ENCODE data around the gene NELL1. TPM values are rescaled to one million over a fixed set of nuclear protein-coding genes. Genes with fewer than 3 reads are reported as not detected.
A peak's percentile ranks its signal among the peaks of the same experiment; 100 is the strongest.

The NELL1 gene
- under 1 TPM; 0.04 to 0.08 TPM for polyA plus RNA-seq

GRCh38 chr11:20668844-20669819 lies at the start of gene NELL1:
TSS of gene NELL1 (plus strand) at chr11:20669586.
- WGBS, 2 donors, result 1 to 2% methylated on average over 71 to 93 of the region's 93 CpGs
- Histone ChIP-seq H3K27me3 (ENCODE audit: control insufficient read depth in 1 of 2, insufficient read depth in 2 of 2, low read length in 2 of 2) (peaks cover 6 to 25% of the 10 kb centered on the region in 2 donors), H3K4me3 (ENCODE audit: low read depth in 1 of 2, low read length in 2 of 2) (peak within 1 kb of the TSS; percentile 10 to 39)

GRCh38 chr11:20620988-20621387 lies 48.4 kb upstream of the NELL1 start:
- no peaks in the 10 kb centered on the region for H3K4me1 ChIP-seq (ENCODE audit: control insufficient read depth in 2 of 2, insufficient read depth in 2 of 2, low read length in 1 of 2)
- no peak overlapping the region for H3K4me3 ChIP-seq (ENCODE audit: low read depth in 1 of 2, low read length in 2 of 2)
- no peaks in the 10 kb centered on the region for H3K9me3 ChIP-seq (ENCODE audit: control insufficient read depth in 2 of 2, insufficient read depth in 1 of 2, low read depth in 1 of 2, low read length in 1 of 2)
- no peaks in the 10 kb centered on the region for H3K36me3 ChIP-seq (ENCODE audit: control insufficient read depth in 2 of 2, insufficient read depth in 2 of 2, low read length in 1 of 2)
- no peaks in the 10 kb centered on the region for H3K27me3 ChIP-seq (ENCODE audit: control insufficient read depth in 1 of 2, insufficient read depth in 2 of 2, low read length in 2 of 2)
- no peak overlapping the region for H3K27ac ChIP-seq (ENCODE audit: low read depth in 2 of 2, low read length in 1 of 2)
- WGBS, 2 donors, result 63 to 73% methylated on average over 2 of the region's 2 CpGs

More at GRCh38 chr11:20668844-20669819, at the start of gene NELL1:
- Histone ChIP-seq H3K4me1 (ENCODE audit: control insufficient read depth in 2 of 2, insufficient read depth in 2 of 2, low read length in 1 of 2) (peaks cover 4 to 11% of the 10 kb centered on the region in 2 donors), H3K36me3 (ENCODE audit: control insufficient read depth in 2 of 2, insufficient read depth in 2 of 2, low read length in 1 of 2) (no peaks in the 10 kb centered on the region), H3K27ac (ENCODE audit: low read depth in 2 of 2, low read length in 1 of 2) (no peak within 1 kb of the TSS), H3K9me3 (ENCODE audit: control insufficient read depth in 2 of 2, insufficient read depth in 1 of 2, low read depth in 1 of 2, low read length in 1 of 2) (no peaks in the 10 kb centered on the region)

DNA sequence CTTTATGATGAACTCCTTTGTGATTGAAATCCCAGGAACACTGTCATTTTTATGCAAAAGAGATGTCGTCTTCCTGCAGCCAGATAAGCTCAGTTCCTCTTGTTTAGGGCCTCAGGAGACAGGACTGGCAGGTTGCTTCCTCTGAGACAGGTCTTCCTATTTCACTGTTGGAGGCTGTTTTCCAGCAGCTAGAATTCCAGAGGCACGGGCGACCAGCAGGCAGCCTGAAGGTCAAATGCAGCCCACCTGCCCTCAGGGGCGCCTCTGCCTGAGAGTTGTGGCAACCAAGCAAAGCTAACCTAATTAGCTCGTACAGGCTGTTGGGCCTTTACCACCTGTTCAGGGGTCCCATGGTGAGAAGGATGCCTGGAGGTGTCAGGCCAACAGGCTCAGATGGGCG lies 47.7 kb upstream of the NELL1 start:
- no peak overlapping the region for H3K27ac ChIP-seq (ENCODE audit: low read depth in 2 of 2, low read length in 1 of 2)
- no peak overlapping the region for H3K4me3 ChIP-seq (ENCODE audit: low read depth in 1 of 2, low read length in 2 of 2)
- H3K4me1 ChIP-seq (ENCODE audit: control insufficient read depth in 2 of 2, insufficient read depth in 2 of 2, low read length in 1 of 2), result no peaks in the 10 kb centered on the region
- no peaks in the 10 kb centered on the region for H3K36me3 ChIP-seq (ENCODE audit: control insufficient read depth in 2 of 2, insufficient read depth in 2 of 2, low read length in 1 of 2)
- WGBS, 2 donors, result 35 to 42% methylated on average over 6 of the region's 6 CpGs
- H3K27me3 ChIP-seq (ENCODE audit: control insufficient read depth in 1 of 2, insufficient read depth in 2 of 2, low read length in 2 of 2), result no peaks in the 10 kb centered on the region
- no peaks in the 10 kb centered on the region for H3K9me3 ChIP-seq (ENCODE audit: control insufficient read depth in 2 of 2, insufficient read depth in 1 of 2, low read depth in 1 of 2, low read length in 1 of 2)

GRCh38 chr11:20623252-20623651 lies 46.1 kb upstream of the NELL1 start:
- Histone ChIP-seq H3K36me3 (ENCODE audit: control insufficient read depth in 2 of 2, insufficient read depth in 2 of 2, low read length in 1 of 2) (no peaks in the 10 kb centered on the region), H3K9me3 (ENCODE audit: control insufficient read depth in 2 of 2, insufficient read depth in 1 of 2, low read depth in 1 of 2, low read length in 1 of 2) (no peaks in the 10 kb centered on the region), H3K4me3 (ENCODE audit: low read depth in 1 of 2, low read length in 2 of 2) (no peak overlapping the region), H3K4me1 (ENCODE audit: control insufficient read depth in 2 of 2, insufficient read depth in 2 of 2, low read length in 1 of 2) (no peaks in the 10 kb centered on the region), H3K27me3 (ENCODE audit: control insufficient read depth in 1 of 2, insufficient read depth in 2 of 2, low read length in 2 of 2) (no peaks in the 10 kb centered on the region), H3K27ac (ENCODE audit: low read depth in 2 of 2, low read length in 1 of 2) (no peak overlapping the region)
- 32 to 41% methylated on average over 4 of the region's 4 CpGs for WGBS, 2 donors

- Histone ChIP-seq H3K27me3 (ENCODE audit: control insufficient read depth in 1 of 2, insufficient read depth in 2 of 2, low read length in 2 of 2) (no peaks in the 10 kb centered on the region), H3K4me1 (ENCODE audit: control insufficient read depth in 2 of 2, insufficient read depth in 2 of 2, low read length in 1 of 2) (no peaks in the 10 kb centered on the region), H3K9me3 (ENCODE audit: control insufficient read depth in 2 of 2, insufficient read depth in 1 of 2, low read depth in 1 of 2, low read length in 1 of 2) (no peaks in the 10 kb centered on the region), H3K27ac (ENCODE audit: low read depth in 2 of 2, low read length in 1 of 2) (no peak overlapping the region), H3K36me3 (ENCODE audit: control insufficient read depth in 2 of 2, insufficient read depth in 2 of 2, low read length in 1 of 2) (no peaks in the 10 kb centered on the region), H3K4me3 (ENCODE audit: low read depth in 1 of 2, low read length in 2 of 2) (no peak overlapping the region)
- WGBS, 2 donors, result 65 to 81% methylated on average over 4 of the region's 4 CpGs
Observed at GRCh38 chr11:20626279-20626678, 43.1 kb upstream of the NELL1 start.

DNA sequence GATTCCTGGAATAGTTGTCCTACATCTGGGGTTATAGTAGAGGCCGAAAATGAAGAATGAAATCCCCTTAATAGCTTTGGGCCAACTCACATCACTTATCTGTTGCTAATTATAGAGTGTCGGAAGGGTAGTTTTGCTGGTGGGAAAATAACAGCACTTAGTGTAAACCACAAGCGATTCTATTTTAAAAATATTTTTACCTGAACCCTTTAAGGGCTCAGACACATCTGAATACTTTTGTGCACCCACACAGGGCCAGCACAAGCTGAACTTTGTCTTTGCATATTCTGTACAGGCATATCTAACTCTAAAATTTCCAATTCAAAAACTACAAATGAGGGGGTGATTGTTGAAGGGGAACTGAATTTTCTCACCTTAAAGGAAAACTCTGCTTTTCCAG lies 42.4 kb upstream of the NELL1 start:
- no peaks in the 10 kb centered on the region for H3K9me3 ChIP-seq (ENCODE audit: control insufficient read depth in 2 of 2, insufficient read depth in 1 of 2, low read depth in 1 of 2, low read length in 1 of 2)
- H3K27me3 ChIP-seq (ENCODE audit: control insufficient read depth in 1 of 2, insufficient read depth in 2 of 2, low read length in 2 of 2), result no peaks in the 10 kb centered on the region
- 72 to 75% methylated on average over 3 of the region's 3 CpGs for WGBS, 2 donors
- no peaks in the 10 kb centered on the region for H3K4me1 ChIP-seq (ENCODE audit: control insufficient read depth in 2 of 2, insufficient read depth in 2 of 2, low read length in 1 of 2)
- no peak overlapping the region for H3K27ac ChIP-seq (ENCODE audit: low read depth in 2 of 2, low read length in 1 of 2)
- no peaks in the 10 kb centered on the region for H3K36me3 ChIP-seq (ENCODE audit: control insufficient read depth in 2 of 2, insufficient read depth in 2 of 2, low read length in 1 of 2)
- H3K4me3 ChIP-seq (ENCODE audit: low read depth in 1 of 2, low read length in 2 of 2), result no peak overlapping the region

DNA sequence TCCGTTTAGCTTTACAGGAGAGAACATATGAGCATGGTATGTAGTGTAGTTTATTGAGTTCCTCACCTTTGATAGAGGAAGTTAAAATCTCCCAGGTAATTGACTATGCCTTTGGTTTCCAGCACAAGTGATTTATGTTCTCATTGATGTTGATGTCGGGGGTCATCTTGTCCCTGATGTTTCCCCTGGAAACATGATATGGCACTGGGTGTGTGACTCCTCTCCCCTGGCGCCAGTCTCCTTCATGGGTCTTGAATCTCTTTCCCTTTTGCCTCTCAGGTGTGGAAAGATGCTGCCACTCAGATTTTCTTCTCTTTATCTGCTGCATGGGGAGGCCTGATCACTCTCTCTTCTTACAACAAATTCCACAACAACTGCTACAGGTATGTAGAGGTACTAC lies 41.7 kb upstream of the NELL1 start:
- Histone ChIP-seq H3K27me3 (ENCODE audit: control insufficient read depth in 1 of 2, insufficient read depth in 2 of 2, low read length in 2 of 2) (no peaks in the 10 kb centered on the region), H3K9me3 (ENCODE audit: control insufficient read depth in 2 of 2, insufficient read depth in 1 of 2, low read depth in 1 of 2, low read length in 1 of 2) (no peaks in the 10 kb centered on the region), H3K36me3 (ENCODE audit: control insufficient read depth in 2 of 2, insufficient read depth in 2 of 2, low read length in 1 of 2) (no peaks in the 10 kb centered on the region), H3K4me3 (ENCODE audit: low read depth in 1 of 2, low read length in 2 of 2) (no peak overlapping the region), H3K4me1 (ENCODE audit: control insufficient read depth in 2 of 2, insufficient read depth in 2 of 2, low read length in 1 of 2) (no peaks in the 10 kb centered on the region), H3K27ac (ENCODE audit: low read depth in 2 of 2, low read length in 1 of 2) (no peak overlapping the region)
- WGBS, 2 donors, result 29 to 77% methylated on average over 3 of the region's 3 CpGs

GRCh38 chr11:20631519-20632168 lies 37.7 kb upstream of the NELL1 start:
- no peak overlapping the region for H3K4me3 ChIP-seq (ENCODE audit: low read depth in 1 of 2, low read length in 2 of 2)
- no peaks in the 10 kb centered on the region for H3K27me3 ChIP-seq (ENCODE audit: control insufficient read depth in 1 of 2, insufficient read depth in 2 of 2, low read length in 2 of 2)
- 57 to 62% methylated on average over 5 of the region's 5 CpGs for WGBS, 2 donors
- H3K9me3 ChIP-seq (ENCODE audit: control insufficient read depth in 2 of 2, insufficient read depth in 1 of 2, low read depth in 1 of 2, low read length in 1 of 2), result no peaks in the 10 kb centered on the region
- H3K27ac ChIP-seq (ENCODE audit: low read depth in 2 of 2, low read length in 1 of 2), result no peak overlapping the region
- no peaks in the 10 kb centered on the region for H3K4me1 ChIP-seq (ENCODE audit: control insufficient read depth in 2 of 2, insufficient read depth in 2 of 2, low read length in 1 of 2)
- H3K36me3 ChIP-seq (ENCODE audit: control insufficient read depth in 2 of 2, insufficient read depth in 2 of 2, low read length in 1 of 2), result no peaks in the 10 kb centered on the region

GRCh38 chr11:20632169-20632532 lies 37.2 kb upstream of the NELL1 start:
- no peak overlapping the region for H3K27ac ChIP-seq (ENCODE audit: low read depth in 2 of 2, low read length in 1 of 2)

More at GRCh38 chr11:20632169-20632532, 37.2 kb upstream of the NELL1 start:
- 35 to 42% methylated on average over 1 of the region's 1 CpG for WGBS, 2 donors
- H3K36me3 ChIP-seq (ENCODE audit: control insufficient read depth in 2 of 2, insufficient read depth in 2 of 2, low read length in 1 of 2), result no peaks in the 10 kb centered on the region
- H3K9me3 ChIP-seq (ENCODE audit: control insufficient read depth in 2 of 2, insufficient read depth in 1 of 2, low read depth in 1 of 2, low read length in 1 of 2), result no peaks in the 10 kb centered on the region
- no peak overlapping the region for H3K4me3 ChIP-seq (ENCODE audit: low read depth in 1 of 2, low read length in 2 of 2)
- H3K27me3 ChIP-seq (ENCODE audit: control insufficient read depth in 1 of 2, insufficient read depth in 2 of 2, low read length in 2 of 2), result no peaks in the 10 kb centered on the region
- H3K4me1 ChIP-seq (ENCODE audit: control insufficient read depth in 2 of 2, insufficient read depth in 2 of 2, low read length in 1 of 2), result no peaks in the 10 kb centered on the region

Data from esophagus (tissue), 2 donors.